NCI-H187 treated with DMSO at 0.1 percent for 48 hours (cell line): ENCODE measurements around the gene CLTCL1.

Source experiments
- DNase-seq: peaks from one replicate; lab custom pipeline; 2025; lab: John Stamatoyannopoulos, UW

Gene CLTCL1

DNA sequence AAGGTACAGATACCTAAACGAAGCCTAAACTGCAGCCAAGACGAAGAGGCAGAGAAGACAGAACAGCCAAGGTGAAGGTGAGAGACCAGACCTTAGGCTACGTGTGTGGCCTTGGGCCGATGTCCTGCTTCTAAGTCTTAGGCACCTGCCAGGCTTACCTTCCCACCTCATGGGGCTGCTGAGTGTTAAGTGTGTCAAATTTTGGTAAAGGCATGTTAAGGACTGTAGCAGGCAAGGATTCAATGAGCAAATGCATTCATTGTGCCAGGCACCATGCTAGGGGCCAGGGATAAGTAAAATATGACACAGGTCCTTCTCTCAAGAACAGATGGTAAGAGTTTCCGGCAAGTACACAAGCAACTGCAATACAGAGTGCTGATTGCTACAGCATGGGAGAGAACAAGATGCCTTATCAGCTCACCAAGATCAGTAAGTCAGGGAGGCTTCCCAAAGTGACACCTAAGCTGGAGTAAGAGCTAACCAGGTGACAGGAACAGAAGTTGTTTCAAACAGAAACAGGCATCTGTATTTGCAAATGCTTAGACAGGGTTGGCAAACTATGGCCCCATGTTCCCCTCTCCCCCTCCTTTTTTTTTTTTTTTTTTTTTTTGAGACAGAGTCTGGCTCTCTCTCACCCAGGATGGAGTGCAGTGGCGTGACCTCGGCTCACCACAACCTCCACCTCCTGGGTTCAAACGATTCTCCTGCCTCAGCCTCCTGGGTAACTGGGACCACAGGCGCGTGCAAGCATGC is 46.7 kb downstream of the CLTCL1 start:
- no peak for DNase-seq

GRCh38 chr22:19242699-19243098 is 48.8 kb downstream of the CLTCL1 start:
- no peak for DNase-seq

DNA sequence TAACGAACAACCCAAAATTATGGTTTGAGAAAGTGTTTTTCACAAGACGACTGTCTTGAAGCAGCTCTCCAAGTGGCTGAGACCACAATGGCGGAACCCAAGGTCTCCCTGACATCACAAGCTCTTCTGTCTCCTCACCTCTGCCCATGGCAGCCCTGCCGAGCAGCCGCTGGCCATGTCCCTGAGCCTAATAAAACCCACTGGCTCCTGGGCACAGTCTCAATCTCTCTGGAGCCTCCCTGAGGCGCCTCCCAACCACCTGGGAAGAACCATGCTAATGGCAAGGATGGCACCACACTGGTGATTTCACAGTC is 50.0 kb downstream of the CLTCL1 start:
- DNase-seq = no peak

GRCh38 chr22:19240813-19241592 is 50.5 kb downstream of the CLTCL1 start:
- no peak for DNase-seq

DNA sequence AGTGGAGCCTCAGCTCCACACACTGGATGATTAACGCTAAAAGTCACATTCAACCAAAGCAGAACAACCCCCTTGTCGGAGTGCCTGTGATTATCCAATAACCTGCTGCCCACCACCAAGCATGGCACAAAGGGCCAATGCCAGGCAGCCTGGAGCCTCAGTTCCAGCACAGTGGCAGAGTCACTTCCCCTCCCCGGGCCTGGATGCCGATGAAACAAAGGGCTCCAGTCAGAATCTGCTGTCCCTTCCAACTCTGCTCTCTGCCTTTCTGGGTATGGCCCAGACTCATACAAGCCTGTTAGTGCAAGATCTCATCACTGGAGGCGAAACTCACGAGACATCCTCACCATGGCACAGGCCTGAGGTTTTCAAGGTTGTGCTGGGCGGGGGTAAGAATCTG is 52.1 kb downstream of the CLTCL1 start:
- no peak for DNase-seq

DNA sequence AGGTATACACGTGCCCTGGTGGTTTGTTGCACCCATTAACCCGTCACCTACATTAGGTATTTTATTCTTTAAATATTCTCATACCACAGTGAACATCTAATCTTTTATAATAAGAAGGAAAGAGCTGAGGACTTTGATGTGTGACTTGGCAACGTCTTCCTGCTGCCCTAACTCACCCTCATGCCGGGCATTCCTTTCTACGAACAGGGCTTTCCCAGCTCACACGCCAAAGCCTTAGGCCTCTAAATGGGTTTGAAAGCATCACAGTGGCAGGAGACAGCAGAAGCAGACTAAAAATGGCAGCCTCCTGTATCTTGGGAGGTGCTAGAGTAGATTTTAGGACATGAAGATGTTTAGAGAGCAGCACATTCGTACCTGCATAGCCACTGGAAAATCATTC is 52.6 kb downstream of the CLTCL1 start:
- DNase-seq = no peak

DNA sequence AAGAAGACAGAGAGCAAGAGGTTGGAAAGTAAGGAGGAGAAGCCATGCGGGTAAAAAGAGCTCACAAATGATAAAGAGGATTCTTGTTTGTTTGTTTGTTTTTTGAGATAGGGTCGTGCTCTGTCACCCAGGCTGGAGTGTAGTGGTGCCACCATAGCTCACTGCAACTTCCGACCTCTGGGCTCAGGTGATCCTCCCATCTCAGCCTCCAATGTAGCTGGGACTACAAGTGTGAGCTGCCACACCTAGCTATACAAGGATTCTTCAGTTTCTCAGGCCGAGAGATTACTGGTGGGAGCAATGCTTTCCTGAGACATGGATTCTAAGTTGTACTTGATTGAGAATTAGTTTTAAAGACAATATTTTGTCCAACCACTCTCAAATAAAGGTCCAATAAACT is 55.6 kb downstream of the CLTCL1 start:
- no peak for DNase-seq

- DNase-seq = no peak
Observed at GRCh38 chr22:19234126-19234896, 57.2 kb downstream of the CLTCL1 start.

GRCh38 chr22:19233189-19233661 is 58.3 kb downstream of the CLTCL1 start:
- DNase-seq = no peak

DNA sequence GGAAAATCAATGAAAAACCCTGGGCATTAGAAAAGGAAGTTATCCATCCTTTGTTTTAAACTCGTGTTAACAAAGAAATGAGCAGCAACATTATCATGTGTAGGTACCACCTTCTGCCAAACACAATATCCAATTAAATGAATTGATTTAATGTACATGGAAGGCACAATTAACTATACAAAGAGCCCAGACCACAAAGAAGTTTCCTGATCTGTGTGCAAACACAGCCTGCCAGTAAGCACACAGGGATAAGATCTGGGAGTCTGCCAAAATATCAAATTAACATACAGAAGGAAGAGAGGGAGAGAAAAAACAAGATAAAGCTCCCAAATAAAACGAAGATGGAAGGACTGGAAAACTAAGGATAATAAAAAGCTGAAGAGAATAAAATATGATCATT is 58.9 kb downstream of the CLTCL1 start:
- no peak for DNase-seq

DNA sequence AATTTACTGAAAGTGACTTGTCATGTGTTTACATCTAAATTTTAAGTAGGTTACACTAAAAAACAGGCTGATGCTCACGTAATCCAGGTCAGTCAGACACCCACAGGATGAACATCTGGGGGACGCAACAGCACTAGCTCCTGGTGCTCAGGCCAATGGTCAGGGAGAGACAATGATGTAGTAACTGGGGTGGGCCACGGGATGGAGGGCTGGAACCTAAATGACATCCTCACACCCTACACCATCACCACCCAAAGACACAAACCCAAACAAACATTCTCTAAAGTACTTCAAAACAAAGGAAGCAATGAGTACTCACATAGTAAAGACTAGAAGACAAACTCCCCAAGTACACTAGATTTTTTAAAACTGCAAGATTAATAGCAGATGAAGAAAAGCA is 59.5 kb downstream of the CLTCL1 start:
- no peak for DNase-seq

GRCh38 chr22:19229600-19229999 is 61.9 kb downstream of the CLTCL1 start:
- no peak for DNase-seq

GRCh38 chr22:19228179-19228578 is 63.3 kb downstream of the CLTCL1 start:
- DNase-seq = no peak

- no peak for DNase-seq
Observed at GRCh38 chr22:19226428-19226827, 65.1 kb downstream of the CLTCL1 start.

GRCh38 chr22:19225560-19225959 is 66.0 kb downstream of the CLTCL1 start:
- DNase-seq = no peak

DNA sequence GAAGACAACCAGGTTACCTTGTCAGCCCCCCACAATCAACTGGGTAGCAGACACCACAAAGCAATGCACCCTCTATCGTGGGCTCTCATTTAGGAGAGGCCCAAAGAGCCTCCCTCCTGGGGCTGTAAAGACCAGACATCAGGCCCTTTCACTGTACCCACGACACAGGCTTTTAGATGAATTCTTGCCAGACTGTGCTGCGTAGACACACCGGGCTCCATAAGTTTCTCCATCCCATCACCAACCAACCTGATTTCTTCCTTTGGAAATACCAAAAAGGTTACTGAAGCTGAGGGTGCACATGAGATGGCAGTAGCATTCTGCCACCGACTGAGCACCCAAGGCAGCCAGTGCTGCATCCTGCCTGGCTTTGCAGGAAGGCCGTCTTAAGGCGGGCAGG is 66.5 kb downstream of the CLTCL1 start:
- no peak for DNase-seq

- no peak for DNase-seq
Observed at GRCh38 chr22:19224557-19224956, 67.0 kb downstream of the CLTCL1 start.

GRCh38 chr22:19223617-19224016 is 67.9 kb downstream of the CLTCL1 start:
- DNase-seq = no peak

DNA sequence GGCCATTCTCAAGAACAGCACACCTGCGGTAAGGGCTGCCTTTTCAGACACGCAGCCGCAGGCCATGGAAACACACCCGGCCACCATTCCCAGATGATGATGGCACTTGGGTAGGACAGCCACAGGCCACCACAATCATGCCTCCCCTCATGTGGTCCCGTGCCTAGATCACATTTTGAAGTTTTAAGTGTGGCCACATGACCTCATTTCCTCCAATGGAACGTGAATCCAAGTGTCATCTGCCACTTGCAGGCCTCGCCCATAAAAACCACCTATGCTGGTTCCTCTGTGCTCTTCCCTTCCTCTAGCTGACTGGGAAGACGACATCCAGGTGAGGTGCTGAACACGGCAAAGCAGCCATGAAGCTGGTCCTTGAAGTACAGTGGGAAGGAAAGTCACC is 68.4 kb downstream of the CLTCL1 start:
- no peak for DNase-seq

DNA sequence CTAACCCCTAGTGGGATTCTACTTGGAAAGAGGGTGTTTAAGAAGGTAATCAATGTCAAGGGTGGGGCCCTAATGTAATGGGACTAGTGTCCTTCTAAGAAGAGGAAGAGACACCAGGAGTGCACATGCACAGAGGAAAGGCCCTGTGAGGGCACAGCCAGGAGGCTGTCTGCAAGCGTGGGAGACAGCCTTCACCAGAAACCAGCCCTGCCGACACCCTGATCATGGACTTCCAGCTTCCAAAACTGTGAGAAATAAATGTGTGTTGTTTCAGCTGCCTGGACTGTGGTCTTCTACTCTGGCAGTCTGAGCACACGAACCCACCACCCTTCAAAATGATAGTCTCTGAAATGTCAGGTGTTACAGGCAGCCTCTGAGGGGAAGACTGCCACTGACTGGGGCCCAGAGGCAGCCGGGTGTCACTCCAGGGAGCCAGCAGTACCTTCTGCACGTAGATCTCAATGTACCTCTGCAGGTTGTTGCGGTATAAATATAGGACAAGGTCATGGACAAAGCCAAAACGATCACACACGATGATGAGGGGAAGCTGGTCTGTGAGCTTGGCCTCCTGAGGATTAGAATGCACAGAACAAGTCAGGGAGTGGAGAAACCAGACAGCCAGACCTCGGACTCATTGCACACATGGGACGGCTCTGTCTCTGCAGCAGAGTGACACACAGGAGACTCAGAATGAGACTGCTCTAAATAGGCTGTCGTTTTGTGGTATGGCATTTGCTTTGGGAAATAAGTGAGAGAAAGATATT is 69.1 kb downstream of the CLTCL1 start:
- DNase-seq = no peak

GRCh38 chr22:19220867-19221266 is 70.7 kb downstream of the CLTCL1 start:
- no peak for DNase-seq
